ELF-1 (cell line): ENCODE results near the gene RDH11.
"Not testable (repeated sequence)": the region's sequence is repeated elsewhere in the genome, so short reads cannot be mapped to it uniquely, and the experiment has no call there.

ENCODE experiments used
- DNase-seq: peaks from one replicate; pipeline ENCODE4 v3.0.0-alpha.2; 2016; ENCODE audit warnings: low read depth, low spot score

Gene RDH11

GRCh38 chr14:67695394-67695949, at the start of gene RDH11:
Gene RDH11 (minus strand): TSS chr14:67695764. CDS start chr14:67695703, 61 bp downstream.
- DNase-seq: peak; percentile 91

GRCh38 chr14:67744046-67744445, 48.5 kb upstream of the RDH11 start:
- no peak for DNase-seq

- DNase-seq: peak; percentile 14
Observed at GRCh38 chr14:67738740-67739504, 43.4 kb upstream of the RDH11 start.

- DNase-seq: no peak
Observed at GRCh38 chr14:67736771-67737170, 41.2 kb upstream of the RDH11 start.

- no peak for DNase-seq
Observed at GRCh38 chr14:67735336-67736147, 40.0 kb upstream of the RDH11 start.

- DNase-seq: no peak
Observed at GRCh38 chr14:67734675-67735074, 39.1 kb upstream of the RDH11 start.

GRCh38 chr14:67733616-67734015, 38.1 kb upstream of the RDH11 start:
- peak; percentile 28 for DNase-seq

GRCh38 chr14:67729072-67729885, 33.7 kb upstream of the RDH11 start:
- DNase-seq: peak; percentile 70

- no peak for DNase-seq
Observed at GRCh38 chr14:67728258-67728657, 32.7 kb upstream of the RDH11 start.

GRCh38 chr14:67727361-67727760, 31.8 kb upstream of the RDH11 start:
- DNase-seq: no peak

GRCh38 chr14:67725171-67725570, 29.6 kb upstream of the RDH11 start:
- DNase-seq: no peak

GRCh38 chr14:67722293-67722692, 26.7 kb upstream of the RDH11 start:
- peak; percentile 55 for DNase-seq

- no peak for DNase-seq
Observed at GRCh38 chr14:67721875-67722274, 26.3 kb upstream of the RDH11 start.

GRCh38 chr14:67719866-67720265, 24.3 kb upstream of the RDH11 start:
- DNase-seq: no peak

GRCh38 chr14:67719385-67719784, 23.8 kb upstream of the RDH11 start:
- DNase-seq: not testable (repeated sequence)

- DNase-seq: no peak
Observed at GRCh38 chr14:67718265-67718664, 22.7 kb upstream of the RDH11 start.

GRCh38 chr14:67717048-67717447, 21.5 kb upstream of the RDH11 start:
- no peak for DNase-seq

GRCh38 chr14:67710209-67710608, 14.6 kb upstream of the RDH11 start:
- DNase-seq: no peak

GRCh38 chr14:67709796-67710195, 14.2 kb upstream of the RDH11 start:
- not testable (repeated sequence) for DNase-seq

GRCh38 chr14:67709346-67709745, 13.8 kb upstream of the RDH11 start:
- not testable (repeated sequence) for DNase-seq

- no peak for DNase-seq
Observed at GRCh38 chr14:67705211-67705610, 9.6 kb upstream of the RDH11 start.
